Tibial nerve (tissue), 4 donors: ENCODE data around the gene CABP4. TPM values are rescaled to one million over a fixed set of nuclear protein-coding genes. Genes with fewer than 3 reads are reported as not detected.

Source experiments
- DNase-seq, 2 donors: peaks; one replicate each; pipeline ENCODE4 v3.0.0-alpha.2; 2019; ENCODE audit warnings: low spot score in 2 of 2
- H3K27ac ChIP-seq, 4 donors: fragments of 200-600 bp; sonication (generic) in 3 of 4; one replicate each; pipeline ENCODE4 v1.5.1; 2017 to 2019; ENCODE audit warnings: mild to moderate bottlenecking in 1 of 4
- H3K27me3 ChIP-seq, 2 donors: fragments of 200-600 bp; sonication (generic) in 1 of 2; one replicate each; pipeline versions ENCODE4 v1.5.1 to v1.6.0; 2017 to 2019
- H3K36me3 ChIP-seq, 3 donors: fragments of 200-600 bp; sonication (generic); one replicate each; pipeline ENCODE4 v1.5.1; 2018 to 2019
- H3K4me1 ChIP-seq, 4 donors: fragments of 200-600 bp; sonication (generic) in 3 of 4; one replicate each; pipeline ENCODE4 v1.5.1; 2017 to 2019
- H3K4me3 ChIP-seq, 4 donors: fragments of 200-600 bp; sonication (generic) in 3 of 4; one replicate each; pipeline ENCODE4 v1.5.1; 2017 to 2019; ENCODE audit warnings: mild to moderate bottlenecking in 1 of 4, moderate library complexity in 1 of 4
- H3K9me3 ChIP-seq, 4 donors: fragments of 200-600 bp; sonication (generic) in 3 of 4; one replicate each; pipeline ENCODE4 v1.5.1; 2017 to 2019
- EP300 ChIP-seq, 2 donors: sonication (generic); formaldehyde crosslinking; IDR thresholded peaks; one replicate each; pipeline ENCODE4 v1.6.1; 2017; ENCODE audit warnings: antibody characterized with exemption in 2 of 2, mild to moderate bottlenecking in 1 of 2
- POLR2A ChIP-seq, 2 donors: fragments of 450-650 bp; IDR thresholded peaks; one replicate each; pipeline ENCODE4 v1.6.1; 2017; ENCODE audit warnings: antibody characterized with exemption in 2 of 2, mild to moderate bottlenecking in 2 of 2, moderate library complexity in 2 of 2
- WGBS, 2 donors: methylation state at CpG; one replicate each; pipeline ENCODE4 v1.1.5; 2018; 5-methylcytosine and 5-hydroxymethylcytosine counted together
- total RNA-seq, 4 donors: library from RNA; depleted of rRNA; stranded (reverse); fragments of >200 nt; gene quantifications; one replicate each; pipeline ENCODE4 v1.1.0, GENCODE V29; 2016
- TF ChIP-seq, protein P1 (sequence below), 5 experiments: fragments of 200-600 bp in 3 of 5; fragments of 450-650 bp in 2 of 5; sonication (generic) in 3 of 5; IDR thresholded peaks; one replicate each; pipeline ENCODE4 v1.5.1; 2016 to 2019; ENCODE audit warnings: antibody characterized with exemption in 5 of 5, mild to moderate bottlenecking in 3 of 5, moderate library complexity in 2 of 5

CABP4 gene
- total RNA-seq, 4 donors from 2014 or later = 0.21 to 5.7 (median 3.6) TPM

DNA sequence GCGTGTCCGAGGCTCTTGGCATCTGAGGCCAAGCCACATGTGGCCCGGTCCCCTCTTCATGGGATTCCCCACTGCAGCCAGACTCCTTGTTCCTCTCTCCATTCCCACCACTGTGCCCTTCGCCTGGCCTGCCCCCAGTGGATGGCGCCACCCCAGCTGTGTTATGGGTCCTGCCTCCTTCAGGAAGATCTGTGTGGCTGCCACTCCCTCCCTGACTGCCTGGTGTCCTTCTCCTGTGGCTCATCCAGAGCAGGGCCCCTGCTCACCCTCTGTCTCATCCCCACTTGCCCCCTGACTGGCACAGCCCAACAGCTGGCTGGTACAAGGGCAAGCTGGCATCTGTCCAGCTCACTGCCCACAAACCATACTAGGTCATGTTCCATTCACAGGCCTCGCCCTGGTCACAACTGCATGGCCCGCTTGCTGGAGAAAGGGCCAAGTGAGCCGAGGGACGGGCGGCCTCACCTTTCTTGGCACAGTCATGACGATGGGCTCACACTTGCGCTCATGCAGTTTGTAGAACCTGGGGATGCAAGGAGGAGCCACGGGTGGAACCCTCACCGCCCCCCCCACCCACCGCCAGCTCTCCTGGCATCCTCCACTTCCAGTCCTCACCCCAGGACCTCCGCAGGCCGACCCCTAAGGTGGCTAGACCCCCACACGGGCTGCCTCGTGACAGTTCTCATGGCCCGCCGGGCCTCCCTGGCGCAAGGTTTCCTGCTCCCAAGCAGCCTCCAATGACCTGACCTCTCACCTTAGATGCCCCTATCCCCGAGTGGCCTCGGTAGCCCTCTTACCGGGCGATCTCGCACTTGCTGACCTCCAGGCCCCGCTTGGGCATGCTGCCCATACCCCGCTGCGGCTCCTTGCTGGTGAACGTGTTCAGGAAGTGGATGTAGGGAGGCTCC lies 15.6 kb upstream of the CABP4 start:
- Histone ChIP-seq H3K9me3 (no peaks in the 10 kb centered on the region), H3K36me3 (peaks cover 0 to 75% (median 0%) of the 10 kb centered on the region in 3 donors), H3K27me3 (no peaks in the 10 kb centered on the region), H3K4me1 (peaks cover 0 to 64% (median 26%) of the 10 kb centered on the region in 4 donors), H3K4me3 (no peak overlapping the region), H3K27ac (peak overlapping the region in 3 of 4 donors; percentile 65 to 83 (median 74))
- no peak for TF ChIP-seq POLR2A (IDR thresholded peaks at IDR 0.05)
- peak in 1 of 2 donors; percentile 15 for TF ChIP-seq EP300 (IDR thresholded peaks at IDR 0.05)
- TF ChIP-seq, protein P1, sequence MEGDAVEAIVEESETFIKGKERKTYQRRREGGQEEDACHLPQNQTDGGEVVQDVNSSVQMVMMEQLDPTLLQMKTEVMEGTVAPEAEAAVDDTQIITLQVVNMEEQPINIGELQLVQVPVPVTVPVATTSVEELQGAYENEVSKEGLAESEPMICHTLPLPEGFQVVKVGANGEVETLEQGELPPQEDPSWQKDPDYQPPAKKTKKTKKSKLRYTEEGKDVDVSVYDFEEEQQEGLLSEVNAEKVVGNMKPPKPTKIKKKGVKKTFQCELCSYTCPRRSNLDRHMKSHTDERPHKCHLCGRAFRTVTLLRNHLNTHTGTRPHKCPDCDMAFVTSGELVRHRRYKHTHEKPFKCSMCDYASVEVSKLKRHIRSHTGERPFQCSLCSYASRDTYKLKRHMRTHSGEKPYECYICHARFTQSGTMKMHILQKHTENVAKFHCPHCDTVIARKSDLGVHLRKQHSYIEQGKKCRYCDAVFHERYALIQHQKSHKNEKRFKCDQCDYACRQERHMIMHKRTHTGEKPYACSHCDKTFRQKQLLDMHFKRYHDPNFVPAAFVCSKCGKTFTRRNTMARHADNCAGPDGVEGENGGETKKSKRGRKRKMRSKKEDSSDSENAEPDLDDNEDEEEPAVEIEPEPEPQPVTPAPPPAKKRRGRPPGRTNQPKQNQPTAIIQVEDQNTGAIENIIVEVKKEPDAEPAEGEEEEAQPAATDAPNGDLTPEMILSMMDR (IDR thresholded peaks at IDR 0.05) = peak in 1 of 5 experiments; percentile 13
- DNase-seq = peak in 1 of 2 donors; percentile 36
- 53 to 54% methylated on average over 30 to 31 of the region's 31 CpGs for WGBS, 2 donors

DNA sequence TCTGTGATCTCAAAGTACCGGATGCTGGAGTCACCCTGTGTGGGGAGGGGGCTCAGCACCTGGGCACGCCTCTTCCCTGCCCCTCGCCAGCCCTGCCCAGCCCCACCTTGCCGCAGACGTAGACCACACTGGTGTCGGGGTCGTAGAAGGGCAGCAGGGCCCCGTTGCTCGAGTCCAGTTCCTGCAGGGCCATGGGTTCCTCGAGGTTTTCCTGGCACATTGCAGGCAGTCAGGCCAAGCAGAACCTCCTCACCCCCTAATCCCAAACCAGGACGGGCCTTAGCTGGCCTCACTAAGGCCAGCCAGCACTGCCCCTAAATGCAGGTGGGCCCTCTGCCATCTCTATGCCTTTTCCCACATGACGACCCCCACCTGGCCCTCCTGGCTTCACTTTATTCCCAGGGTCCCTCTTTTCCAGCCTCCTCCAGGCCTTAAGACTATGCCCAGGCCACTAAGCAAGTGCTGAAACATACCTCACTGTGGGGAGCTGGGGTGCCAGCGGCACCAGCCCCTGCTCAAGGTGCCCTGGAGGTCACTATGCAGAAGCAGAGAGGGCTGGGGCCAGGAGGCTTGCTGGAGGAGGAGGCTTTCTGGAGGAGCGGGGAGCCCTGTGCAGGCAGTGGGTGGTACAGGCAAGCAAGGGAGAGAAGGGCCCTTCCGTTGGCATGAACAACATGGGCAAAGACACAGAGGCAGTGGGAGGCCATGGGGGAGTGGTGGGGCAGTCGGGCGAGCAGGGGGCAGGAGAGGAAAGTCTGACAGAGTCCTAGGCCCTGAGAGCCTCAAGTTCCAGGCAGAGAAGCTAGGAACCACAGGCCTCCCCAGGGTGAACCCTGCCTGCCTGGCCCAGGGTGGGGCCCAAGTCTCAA lies 14.7 kb upstream of the CABP4 start:
- no peaks in the 10 kb centered on the region for H3K27me3 ChIP-seq
- peak overlapping the region in 3 of 4 donors; percentile 65 to 83 (median 74) for H3K27ac ChIP-seq
- 65 to 76% methylated on average over 17 of the region's 17 CpGs for WGBS, 2 donors
- no peak overlapping the region for H3K4me3 ChIP-seq
- peaks cover 0 to 66% (median 0%) of the 10 kb centered on the region in 3 donors for H3K36me3 ChIP-seq
- H3K9me3 ChIP-seq = no peaks in the 10 kb centered on the region
- no peak for TF ChIP-seq POLR2A (IDR thresholded peaks at IDR 0.05)
- TF ChIP-seq, protein P1 (IDR thresholded peaks at IDR 0.05) = no peak
- no peak for TF ChIP-seq EP300 (IDR thresholded peaks at IDR 0.05)
- peaks cover 0 to 72% (median 28%) of the 10 kb centered on the region in 4 donors for H3K4me1 ChIP-seq
- DNase-seq = no peak

GRCh38 chr11:67441098-67441563 lies 14.0 kb upstream of the CABP4 start:
- DNase-seq = no peak
- H3K27me3 ChIP-seq = no peaks in the 10 kb centered on the region
- TF ChIP-seq, protein P1 (IDR thresholded peaks at IDR 0.05) = no peak
- TF ChIP-seq POLR2A (IDR thresholded peaks at IDR 0.05) = no peak
- TF ChIP-seq EP300 (IDR thresholded peaks at IDR 0.05) = no peak
- H3K27ac ChIP-seq = peak overlapping the region in 1 of 4 donors; percentile 74
- 85 to 86% methylated on average over 6 to 12 of the region's 21 CpGs for WGBS, 2 donors
- H3K4me1 ChIP-seq = peaks cover 0 to 69% (median 31%) of the 10 kb centered on the region in 4 donors
- no peaks in the 10 kb centered on the region for H3K9me3 ChIP-seq
- no peak overlapping the region for H3K4me3 ChIP-seq
- H3K36me3 ChIP-seq = peaks cover 0 to 59% (median 0%) of the 10 kb centered on the region in 3 donors

- Histone ChIP-seq H3K4me1 (peaks cover 0 to 62% (median 32%) of the 10 kb centered on the region in 4 donors), H3K36me3 (peaks cover 0 to 53% (median 0%) of the 10 kb centered on the region in 3 donors), H3K9me3 (no peaks in the 10 kb centered on the region), H3K27ac (peak overlapping the region in 1 of 4 donors; percentile 95), H3K4me3 (no peak overlapping the region), H3K27me3 (no peaks in the 10 kb centered on the region)
- TF ChIP-seq EP300 (IDR thresholded peaks at IDR 0.05) (no peak), POLR2A (IDR thresholded peaks at IDR 0.05) (no peak)
- TF ChIP-seq, protein P1 (IDR thresholded peaks at IDR 0.05) = no peak
- WGBS, 2 donors = 81 to 87% methylated on average over 28 of the region's 28 CpGs
- DNase-seq = no peak
These were observed 13.3 kb upstream of the CABP4 start for GRCh38 chr11:67441731-67442351.
